ENCODE data around the gene CRELD1. TPM values are rescaled to one million over a fixed set of nuclear protein-coding genes. Genes with fewer than 3 reads are reported as not detected.

Gene CRELD1
- total RNA-seq, 3 donors from 2014 or later = 16.7 to 54.1 (median 29.3) TPM

Other genes with a start within 250 kb of the CRELD1 start
- under 1 TPM in 1 of 3 donors, not detected in 2; 0.70 TPM for gene CPNE9, start 230.0 kb upstream of the CRELD1 start, total RNA-seq
- gene BRPF1, start 202.1 kb upstream of the CRELD1 start, total RNA-seq = 10 to 100 TPM; 14.3 to 23.7 (median 15.6) TPM
- gene OGG1, start 183.9 kb upstream of the CRELD1 start, total RNA-seq = 10 to 100 TPM; 23.3 to 33.0 (median 28.6) TPM
- gene CAMK1, start 163.9 kb upstream of the CRELD1 start, total RNA-seq = 10 to 100 TPM in 2 of 3 donors, 1 to 10 TPM in 1; 5.7 to 35.8 (median 10.1) TPM
- 10 to 100 TPM; 63.0 to 66.1 (median 63.2) TPM for gene TADA3, start 141.4 kb upstream of the CRELD1 start, total RNA-seq
- gene ARPC4, start 140.8 kb upstream of the CRELD1 start, total RNA-seq = 100 to 1,000 TPM; 154 to 219 (median 212) TPM
- 10 to 100 TPM; 37.0 to 63.9 (median 47.7) TPM for gene TTLL3, start 123.6 kb upstream of the CRELD1 start, total RNA-seq
- 10 to 100 TPM; 26.1 to 35.6 (median 28.6) TPM for gene RPUSD3, start 89.8 kb upstream of the CRELD1 start, total RNA-seq
- gene CIDEC, start 53.6 kb upstream of the CRELD1 start, total RNA-seq = 10 to 100 TPM; 10.4 to 49.0 (median 14.9) TPM
- 10 to 100 TPM; 29.6 to 41.5 (median 36.6) TPM for gene JAGN1, start 43.2 kb upstream of the CRELD1 start, total RNA-seq
- 100 to 1,000 TPM in 1 of 3 donors, 10 to 100 TPM in 2; 41.8 to 116 (median 82.8) TPM for gene IL17RE, start 31.0 kb upstream of the CRELD1 start, total RNA-seq
- 10 to 100 TPM; 36.1 to 45.6 (median 44.0) TPM for gene IL17RC, start 16.7 kb upstream of the CRELD1 start, total RNA-seq
- gene PRRT3, start 18.6 kb downstream of the CRELD1 start, total RNA-seq = 1 to 10 TPM; 1.0 to 1.8 (median 1.2) TPM
- 10 to 100 TPM; 61.2 to 75.5 (median 74.6) TPM for gene EMC3, start 53.0 kb downstream of the CRELD1 start, total RNA-seq
- gene FANCD2, start 92.6 kb downstream of the CRELD1 start, total RNA-seq = 10 to 100 TPM in 1 of 3 donors, 1 to 10 TPM in 2; 3.8 to 12.9 (median 5.4) TPM
- not detected for gene FANCD2OS, start 174.4 kb downstream of the CRELD1 start, total RNA-seq
- gene BRK1, start 181.8 kb downstream of the CRELD1 start, total RNA-seq = 100 to 1,000 TPM in 1 of 3 donors, 10 to 100 TPM in 2; 71.7 to 118 (median 85.5) TPM
- gene VHL, start 207.9 kb downstream of the CRELD1 start, total RNA-seq = 10 to 100 TPM; 33.6 to 38.2 (median 36.2) TPM
- gene IRAK2, start 231.1 kb downstream of the CRELD1 start, total RNA-seq = 1 to 10 TPM; 1.1 to 3.2 (median 2.4) TPM